ENCODE measurements around the gene DNAJC11.

The DNAJC11 gene

GRCh38 chr1:6635910-6636760, 65.5 kb downstream of the DNAJC11 start:
- Histone ChIP-seq H3K4me1 (ENCODE audit: insufficient read depth, low read length) (no peaks in the 10 kb centered on the region), H3K27me3 (ENCODE audit: insufficient read depth, low read length) (no peaks in the 10 kb centered on the region), H3K4me3 (ENCODE audit: low read length) (no peak overlapping the region), H2AFZ (ENCODE audit: low read depth, low read length) (no peak overlapping the region), H3K9me3 (ENCODE audit: low read length) (no peaks in the 10 kb centered on the region), H3K36me3 (ENCODE audit: insufficient read depth, low read length) (peaks cover 75% of the 10 kb centered on the region)

GRCh38 chr1:6635161-6635909, 66.3 kb downstream of the DNAJC11 start:
- Histone ChIP-seq H2AFZ (ENCODE audit: low read depth, low read length) (no peak overlapping the region), H3K36me3 (ENCODE audit: insufficient read depth, low read length) (peaks cover 72% of the 10 kb centered on the region), H3K4me1 (ENCODE audit: insufficient read depth, low read length) (no peaks in the 10 kb centered on the region), H3K27me3 (ENCODE audit: insufficient read depth, low read length) (no peaks in the 10 kb centered on the region), H3K4me3 (ENCODE audit: low read length) (no peak overlapping the region), H3K9me3 (ENCODE audit: low read length) (no peaks in the 10 kb centered on the region)

GRCh38 chr1:6634371-6635052, 67.1 kb downstream of the DNAJC11 start:
- no peak overlapping the region for H2AFZ ChIP-seq (ENCODE audit: low read depth, low read length)
- peaks cover 72% of the 10 kb centered on the region for H3K36me3 ChIP-seq (ENCODE audit: insufficient read depth, low read length)
- no peak overlapping the region for H3K4me3 ChIP-seq (ENCODE audit: low read length)
- H3K4me1 ChIP-seq (ENCODE audit: insufficient read depth, low read length), result no peaks in the 10 kb centered on the region
- no peaks in the 10 kb centered on the region for H3K9me3 ChIP-seq (ENCODE audit: low read length)
- no peaks in the 10 kb centered on the region for H3K27me3 ChIP-seq (ENCODE audit: insufficient read depth, low read length)

- H3K36me3 ChIP-seq (ENCODE audit: insufficient read depth, low read length), result peaks cover 75% of the 10 kb centered on the region
- no peaks in the 10 kb centered on the region for H3K4me1 ChIP-seq (ENCODE audit: insufficient read depth, low read length)
- H3K9me3 ChIP-seq (ENCODE audit: low read length), result no peaks in the 10 kb centered on the region
- no peak overlapping the region for H2AFZ ChIP-seq (ENCODE audit: low read depth, low read length)
- H3K4me3 ChIP-seq (ENCODE audit: low read length), result no peak overlapping the region
- H3K27me3 ChIP-seq (ENCODE audit: insufficient read depth, low read length), result no peaks in the 10 kb centered on the region
Measured at GRCh38 chr1:6632588-6633514, 68.8 kb downstream of the DNAJC11 start.

- Histone ChIP-seq H3K4me1 (ENCODE audit: insufficient read depth, low read length) (no peaks in the 10 kb centered on the region), H2AFZ (ENCODE audit: low read depth, low read length) (no peak overlapping the region), H3K36me3 (ENCODE audit: insufficient read depth, low read length) (peaks cover 69% of the 10 kb centered on the region), H3K27me3 (ENCODE audit: insufficient read depth, low read length) (no peaks in the 10 kb centered on the region), H3K9me3 (ENCODE audit: low read length) (no peaks in the 10 kb centered on the region), H3K4me3 (ENCODE audit: low read length) (no peak overlapping the region)
Measured at GRCh38 chr1:6631058-6631457, 70.6 kb downstream of the DNAJC11 start.

- H3K36me3 ChIP-seq (ENCODE audit: insufficient read depth, low read length), result peaks cover 60% of the 10 kb centered on the region
- no peak overlapping the region for H3K4me3 ChIP-seq (ENCODE audit: low read length)
Measured at GRCh38 chr1:6630027-6630426, 71.6 kb downstream of the DNAJC11 start.

GRCh38 chr1:6628971-6629479, 72.6 kb downstream of the DNAJC11 start:
- no peaks in the 10 kb centered on the region for H3K27me3 ChIP-seq (ENCODE audit: insufficient read depth, low read length)
- H3K9me3 ChIP-seq (ENCODE audit: low read length), result no peaks in the 10 kb centered on the region
- H3K36me3 ChIP-seq (ENCODE audit: insufficient read depth, low read length), result peaks cover 53% of the 10 kb centered on the region
- H2AFZ ChIP-seq (ENCODE audit: low read depth, low read length), result no peak overlapping the region
- no peak overlapping the region for H3K4me3 ChIP-seq (ENCODE audit: low read length)
- peaks cover 8% of the 10 kb centered on the region for H3K4me1 ChIP-seq (ENCODE audit: insufficient read depth, low read length)

More at GRCh38 chr1:6630027-6630426, 71.6 kb downstream of the DNAJC11 start:
- Histone ChIP-seq H3K4me1 (ENCODE audit: insufficient read depth, low read length) (peaks cover 6% of the 10 kb centered on the region), H2AFZ (ENCODE audit: low read depth, low read length) (no peak overlapping the region), H3K27me3 (ENCODE audit: insufficient read depth, low read length) (no peaks in the 10 kb centered on the region), H3K9me3 (ENCODE audit: low read length) (no peaks in the 10 kb centered on the region)

GRCh38 chr1:6627841-6628545, 73.6 kb downstream of the DNAJC11 start:
- Histone ChIP-seq H3K9me3 (ENCODE audit: low read length) (no peaks in the 10 kb centered on the region), H3K4me3 (ENCODE audit: low read length) (no peak overlapping the region), H2AFZ (ENCODE audit: low read depth, low read length) (no peak overlapping the region), H3K36me3 (ENCODE audit: insufficient read depth, low read length) (peaks cover 50% of the 10 kb centered on the region), H3K27me3 (ENCODE audit: insufficient read depth, low read length) (no peaks in the 10 kb centered on the region), H3K4me1 (ENCODE audit: insufficient read depth, low read length) (peaks cover 8% of the 10 kb centered on the region)

- peaks cover 8% of the 10 kb centered on the region for H3K4me1 ChIP-seq (ENCODE audit: insufficient read depth, low read length)
- H3K4me3 ChIP-seq (ENCODE audit: low read length), result no peak overlapping the region
- peaks cover 49% of the 10 kb centered on the region for H3K36me3 ChIP-seq (ENCODE audit: insufficient read depth, low read length)
- H2AFZ ChIP-seq (ENCODE audit: low read depth, low read length), result no peak overlapping the region
- H3K9me3 ChIP-seq (ENCODE audit: low read length), result no peaks in the 10 kb centered on the region
- no peaks in the 10 kb centered on the region for H3K27me3 ChIP-seq (ENCODE audit: insufficient read depth, low read length)
Measured at GRCh38 chr1:6627031-6627430, 74.6 kb downstream of the DNAJC11 start.

- peaks cover 62% of the 10 kb centered on the region for H3K36me3 ChIP-seq (ENCODE audit: insufficient read depth, low read length)
- peaks cover 8% of the 10 kb centered on the region for H3K4me1 ChIP-seq (ENCODE audit: insufficient read depth, low read length)
Measured at GRCh38 chr1:6625584-6626149, 75.9 kb downstream of the DNAJC11 start.

GRCh38 chr1:6624710-6625583, 76.7 kb downstream of the DNAJC11 start, which contains the start of gene THAP3:
THAP3 (plus strand) TSS chr1:6624868; CDS start chr1:6625219, 351 bp downstream.
- H3K4me1 ChIP-seq (ENCODE audit: insufficient read depth, low read length), result peaks cover 8% of the 10 kb centered on the region
- H3K4me3 ChIP-seq (ENCODE audit: low read length), result peak within 1 kb of the TSS; percentile 57
- H3K36me3 ChIP-seq (ENCODE audit: insufficient read depth, low read length), result peaks cover 63% of the 10 kb centered on the region
- no peaks in the 10 kb centered on the region for H3K27me3 ChIP-seq (ENCODE audit: insufficient read depth, low read length)
- H2AFZ ChIP-seq (ENCODE audit: low read depth, low read length), result peak within 1 kb of the TSS; percentile 74
- no peaks in the 10 kb centered on the region for H3K9me3 ChIP-seq (ENCODE audit: low read length)

More at GRCh38 chr1:6625584-6626149, 75.9 kb downstream of the DNAJC11 start:
- Histone ChIP-seq H3K4me3 (ENCODE audit: low read length) (peak overlapping the region; percentile 57), H2AFZ (ENCODE audit: low read depth, low read length) (peak overlapping the region; percentile 74), H3K27me3 (ENCODE audit: insufficient read depth, low read length) (no peaks in the 10 kb centered on the region), H3K9me3 (ENCODE audit: low read length) (no peaks in the 10 kb centered on the region)

All from neuron (in vitro differentiated cells).